NCI-H1694 (cell line): Measurements from ENCODE around the gene NFASC.

Experiments used
- DNase-seq: peaks from one replicate; lab custom pipeline; 2025; lab: John Stamatoyannopoulos, UW

The NFASC gene

GRCh38 chr1:205009670-205010069, 139.0 kb downstream of the NFASC start:
- DNase-seq, result no peak

GRCh38 chr1:205012391-205013140, 141.9 kb downstream of the NFASC start:
- DNase-seq, result no peak

GRCh38 chr1:205013683-205014367, 143.2 kb downstream of the NFASC start:
- peak; percentile 91 for DNase-seq

- DNase-seq, result peak; percentile 27
Observed at GRCh38 chr1:205014783-205015182, 144.1 kb downstream of the NFASC start.

GRCh38 chr1:205015241-205015640, 144.6 kb downstream of the NFASC start:
- DNase-seq, result peak; percentile 25

- DNase-seq, result no peak
Observed at GRCh38 chr1:205016075-205016474, 145.4 kb downstream of the NFASC start.

GRCh38 chr1:205016584-205016983, 145.9 kb downstream of the NFASC start:
- no peak for DNase-seq

GRCh38 chr1:205017001-205017400, 146.3 kb downstream of the NFASC start:
- no peak for DNase-seq

GRCh38 chr1:205017766-205018165, 147.1 kb downstream of the NFASC start:
- no peak for DNase-seq

- DNase-seq, result no peak
Observed at GRCh38 chr1:205018381-205018780, 147.7 kb downstream of the NFASC start.

- no peak for DNase-seq
Observed at GRCh38 chr1:205020466-205020865, 149.8 kb downstream of the NFASC start.

GRCh38 chr1:205024679-205025078, 154.0 kb downstream of the NFASC start:
- DNase-seq, result no peak

GRCh38 chr1:205025239-205025638, 154.6 kb downstream of the NFASC start:
- no peak for DNase-seq

GRCh38 chr1:205026181-205026580, 155.5 kb downstream of the NFASC start:
- no peak for DNase-seq

- DNase-seq, result no peak
Observed at GRCh38 chr1:205028390-205028789, 157.7 kb downstream of the NFASC start.

GRCh38 chr1:205028924-205029323, 158.3 kb downstream of the NFASC start:
- DNase-seq, result no peak

- no peak for DNase-seq
Observed at GRCh38 chr1:205030241-205030640, 159.6 kb downstream of the NFASC start.

GRCh38 chr1:205030896-205031295, 160.2 kb downstream of the NFASC start:
- no peak for DNase-seq

GRCh38 chr1:205032508-205032907, 161.8 kb downstream of the NFASC start:
- DNase-seq, result peak; percentile 97

- DNase-seq, result no peak
Observed at GRCh38 chr1:205037539-205037938, 166.9 kb downstream of the NFASC start.

- no peak for DNase-seq
Observed at GRCh38 chr1:205038132-205038786, 167.6 kb downstream of the NFASC start.

- no peak for DNase-seq
Observed at GRCh38 chr1:205041001-205041715, 170.5 kb downstream of the NFASC start.
